Gastrocnemius medialis (tissue), 4 donors: ENCODE results near the gene HCFC2. TPM values are rescaled to one million over a fixed set of nuclear protein-coding genes. Genes with fewer than 3 reads are reported as not detected.
"Not testable (repeated sequence)": the region's sequence is repeated elsewhere in the genome, so short reads cannot be mapped to it uniquely, and the experiment has no call there.

Source experiments
- ATAC-seq, 2 donors: fragments of 150-250 bp; one replicate each; pipeline ENCODE4 v1.9.1; 2016
- DNase-seq, 2 donors: peaks; one replicate each; pipeline ENCODE4 v3.0.0-alpha.2; 2019
- H3K27ac ChIP-seq, 4 donors: fragments of 200-600 bp; sonication (generic); 1 replicate in 1 of 4; 2 replicates in 3 of 4; pipeline ENCODE4 v1.5.1; 2016 to 2018; ENCODE audit warnings: mild to moderate bottlenecking in 2 of 4, moderate library complexity in 1 of 4
- H3K27me3 ChIP-seq, 3 donors: fragments of 200-600 bp; sonication (generic) in 2 of 3; 1 replicate in 1 of 3; 2 replicates in 2 of 3; pipeline versions ENCODE4 v1.5.1 to v1.6.0; 2016 to 2019; ENCODE audit warnings: mild to moderate bottlenecking in 1 of 3, moderate library complexity in 1 of 3
- H3K36me3 ChIP-seq, 2 donors: fragments of 200-600 bp; sonication (generic) in 1 of 2; one replicate each; pipeline ENCODE4 v1.5.1; 2017 to 2018
- H3K4me1 ChIP-seq, 2 donors: fragments of 200-600 bp; sonication (generic) in 1 of 2; one replicate each; pipeline ENCODE4 v1.5.1; 2016 to 2017; ENCODE audit warnings: mild to moderate bottlenecking in 2 of 2
- H3K4me3 ChIP-seq, 4 donors: fragments of 200-600 bp; sonication (generic) in 3 of 4; 1 replicate in 1 of 4; 2 replicates in 3 of 4; pipeline ENCODE4 v1.5.1; 2016 to 2019; ENCODE audit warnings: mild to moderate bottlenecking in 2 of 4
- H3K9me3 ChIP-seq, 3 donors: fragments of 200-600 bp; sonication (generic) in 2 of 3; 1 replicate in 1 of 3; 2 replicates in 2 of 3; pipeline ENCODE4 v1.5.1; 2016 to 2019
- POLR2A ChIP-seq, 2 donors: fragments of 450-650 bp; IDR thresholded peaks; one replicate each; pipeline ENCODE4 v1.6.1; 2017; ENCODE audit warnings: antibody characterized with exemption in 2 of 2, mild to moderate bottlenecking in 2 of 2, moderate library complexity in 2 of 2
- in situ Hi-C, 4 donors: fragments of 200-750 bp; cut with MboI; loops; one replicate each; pipeline versions ENCODE4 v1.15.0 to v1.8.0; 2017; ENCODE audit warnings: low sequenced_read_pairs in 4 of 4
- intact Hi-C: fragments of 100-400 bp; cut with DNase I; formaldehyde crosslinking; loops from one replicate; pipeline ENCODE4 v1.15.1; 2023; ENCODE audit warnings: low total_unique reads
- total RNA-seq, 4 donors: library from RNA; depleted of rRNA; stranded (reverse); fragments of >200 nt; gene quantifications; one replicate each; pipeline versions ENCODE4 v1.1.0 to v1.2.3, GENCODE V29; 2016
- TF ChIP-seq, protein P1 (sequence below), 5 experiments: fragments of 450-650 bp in 3 of 5; fragments of 200-600 bp in 2 of 5; sonication (generic) in 2 of 5; IDR thresholded peaks in 4 of 5; conservative IDR thresholded peaks in 1 of 5; 1 replicate in 4 of 5; 2 replicates in 1 of 5; pipeline ENCODE4 v1.5.1; 2016 to 2019; ENCODE audit warnings: antibody characterized with exemption in 5 of 5, mild to moderate bottlenecking in 3 of 5, moderate library complexity in 3 of 5

HCFC2 gene
- total RNA-seq = 10 to 100 TPM; 19.4 to 27.7 (median 21.8) TPM

DNA sequence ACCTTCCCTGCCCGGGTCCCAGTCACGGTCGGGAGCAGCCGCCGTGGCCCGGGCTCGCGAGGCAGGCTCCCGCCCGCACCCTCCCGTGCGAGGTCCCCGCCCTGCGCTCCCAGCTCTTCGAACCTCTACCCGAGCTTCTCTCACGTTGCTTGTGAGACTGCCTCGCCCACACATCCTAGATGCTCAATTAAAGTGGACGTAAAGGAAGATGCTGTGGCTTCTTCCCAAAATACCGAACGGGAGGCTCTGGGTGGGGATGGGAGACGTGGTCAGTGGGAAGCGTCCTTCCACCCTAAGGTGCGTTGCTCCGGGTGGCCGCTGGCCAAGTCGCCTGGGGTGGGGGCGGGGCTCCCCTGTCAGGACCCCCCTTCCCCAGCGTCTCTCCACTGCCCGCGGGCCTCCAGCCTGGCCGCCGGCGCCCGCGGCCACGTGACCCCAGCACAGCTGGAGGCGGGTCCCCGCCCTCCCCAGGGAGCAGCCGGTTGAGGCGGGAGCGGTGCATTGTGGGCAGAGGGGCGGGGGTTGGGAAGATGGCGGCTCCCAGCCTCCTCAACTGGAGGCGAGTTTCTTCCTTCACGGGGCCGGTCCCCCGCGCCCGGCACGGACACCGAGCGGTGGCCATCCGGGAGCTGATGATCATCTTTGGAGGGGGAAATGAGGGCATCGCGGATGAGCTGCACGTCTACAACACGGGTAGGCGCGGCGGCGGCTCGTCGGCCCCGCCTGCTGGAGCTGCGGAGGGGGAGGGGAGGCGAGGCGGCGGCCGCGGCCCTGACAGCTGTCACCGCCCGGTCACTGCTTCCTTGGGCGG is at the start of gene HCFC2:
HCFC2 (plus strand) TSS at position 501 of the 811 bp plus-strand sequence; CDS start at position 531, 30 bp downstream.
- Histone ChIP-seq H3K36me3 (peaks cover 0 to 24% of the 10 kb centered on the region in 2 donors), H3K27me3 (no peaks in the 10 kb centered on the region), H3K9me3 (no peaks in the 10 kb centered on the region), H3K4me3 (peak within 1 kb of the TSS; percentile 73 to 98 (median 80)), H3K4me1 (peaks cover 17 to 20% of the 10 kb centered on the region in 2 donors), H3K27ac (peak within 1 kb of the TSS; percentile 91 to 97 (median 96))
- ATAC-seq (peak; percentile 95 to 96), DNase-seq (peak; percentile 87 to 89)
- TF ChIP-seq, protein P1, sequence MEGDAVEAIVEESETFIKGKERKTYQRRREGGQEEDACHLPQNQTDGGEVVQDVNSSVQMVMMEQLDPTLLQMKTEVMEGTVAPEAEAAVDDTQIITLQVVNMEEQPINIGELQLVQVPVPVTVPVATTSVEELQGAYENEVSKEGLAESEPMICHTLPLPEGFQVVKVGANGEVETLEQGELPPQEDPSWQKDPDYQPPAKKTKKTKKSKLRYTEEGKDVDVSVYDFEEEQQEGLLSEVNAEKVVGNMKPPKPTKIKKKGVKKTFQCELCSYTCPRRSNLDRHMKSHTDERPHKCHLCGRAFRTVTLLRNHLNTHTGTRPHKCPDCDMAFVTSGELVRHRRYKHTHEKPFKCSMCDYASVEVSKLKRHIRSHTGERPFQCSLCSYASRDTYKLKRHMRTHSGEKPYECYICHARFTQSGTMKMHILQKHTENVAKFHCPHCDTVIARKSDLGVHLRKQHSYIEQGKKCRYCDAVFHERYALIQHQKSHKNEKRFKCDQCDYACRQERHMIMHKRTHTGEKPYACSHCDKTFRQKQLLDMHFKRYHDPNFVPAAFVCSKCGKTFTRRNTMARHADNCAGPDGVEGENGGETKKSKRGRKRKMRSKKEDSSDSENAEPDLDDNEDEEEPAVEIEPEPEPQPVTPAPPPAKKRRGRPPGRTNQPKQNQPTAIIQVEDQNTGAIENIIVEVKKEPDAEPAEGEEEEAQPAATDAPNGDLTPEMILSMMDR (IDR thresholded peaks at IDR 0.05 in 4 of 5, conservative IDR thresholded peaks at IDR 0.05 in 1 of 5) = peak in 1 of 5 experiments; percentile 9
- peak in 1 of 2 donors; percentile 89 for TF ChIP-seq POLR2A (IDR thresholded peaks at IDR 0.05)
- in situ Hi-C loops = loop anchor here in 1 of 4 donors (10.0 kb wide), 1 partner anchor 99 kb away; the partner anchor contains the start of gene TDG
- intact Hi-C loops = loop anchor here (1.0 to 5.0 kb wide), 6 partner anchors 45 to 264 kb away; partner anchors contain the start of genes NFYB and TDG

DNA sequence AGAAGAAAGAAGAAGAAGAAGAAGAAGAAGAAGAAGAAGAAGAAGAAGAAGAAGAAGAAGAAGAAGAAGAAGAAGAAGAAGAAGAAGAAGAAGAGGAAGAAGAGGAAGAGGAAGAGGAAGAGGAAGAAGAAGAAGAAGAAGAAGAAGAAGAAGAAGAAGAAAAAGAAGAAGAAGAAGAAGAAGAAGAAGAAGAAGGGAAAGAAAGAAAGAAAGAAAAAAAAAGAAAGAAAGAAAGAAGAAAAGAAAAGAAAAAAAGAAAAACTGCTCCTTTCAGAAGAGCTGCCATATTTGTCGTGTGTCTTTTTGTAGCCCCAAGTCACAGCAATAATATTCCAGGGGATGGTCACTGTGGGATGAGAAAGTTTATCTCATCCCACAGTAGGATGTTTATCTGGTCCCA is 42.5 kb upstream of the HCFC2 start:
- in situ Hi-C loops, H3K9me3 ChIP-seq: not testable (repeated sequence)

DNA sequence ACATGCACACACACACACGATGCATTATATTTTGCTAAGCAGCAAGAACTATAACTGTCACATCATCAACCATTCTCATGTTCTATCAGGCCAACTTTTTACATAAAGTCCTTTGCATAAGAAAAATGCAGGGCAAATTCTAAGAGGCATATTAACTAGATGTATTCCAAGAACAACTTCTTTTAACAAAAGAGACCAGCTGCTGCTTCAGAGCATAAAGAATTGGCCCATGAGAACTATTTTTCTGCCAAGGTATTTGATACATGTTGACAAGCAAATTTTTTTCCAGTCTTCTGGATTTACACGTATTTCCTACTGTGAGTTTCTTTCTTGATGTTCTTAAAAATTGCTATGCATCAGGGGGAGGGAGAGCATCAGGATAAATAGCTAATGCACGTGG is 41.5 kb upstream of the HCFC2 start:
- Histone ChIP-seq H3K27ac (no peak overlapping the region), H3K27me3 (peaks cover 0 to 3% (median 0%) of the 10 kb centered on the region in 3 donors), H3K9me3 (no peaks in the 10 kb centered on the region), H3K4me3 (no peak overlapping the region), H3K4me1 (no peaks in the 10 kb centered on the region), H3K36me3 (no peaks in the 10 kb centered on the region)
- in situ Hi-C loops (no loop called here), intact Hi-C loops (no loop called here)
- DNase-seq (no peak), ATAC-seq (no peak)
- TF ChIP-seq, protein P1 (IDR thresholded peaks at IDR 0.05 in 4 of 5, conservative IDR thresholded peaks at IDR 0.05 in 1 of 5) = no peak
- no peak for TF ChIP-seq POLR2A (IDR thresholded peaks at IDR 0.05)

More for the DNA sequence above, 42.5 kb upstream of the HCFC2 start:
- H3K27ac ChIP-seq, ATAC-seq, intact Hi-C loops, H3K4me3 ChIP-seq, H3K36me3 ChIP-seq, H3K27me3 ChIP-seq, DNase-seq, H3K4me1 ChIP-seq: not testable (repeated sequence)

DNA sequence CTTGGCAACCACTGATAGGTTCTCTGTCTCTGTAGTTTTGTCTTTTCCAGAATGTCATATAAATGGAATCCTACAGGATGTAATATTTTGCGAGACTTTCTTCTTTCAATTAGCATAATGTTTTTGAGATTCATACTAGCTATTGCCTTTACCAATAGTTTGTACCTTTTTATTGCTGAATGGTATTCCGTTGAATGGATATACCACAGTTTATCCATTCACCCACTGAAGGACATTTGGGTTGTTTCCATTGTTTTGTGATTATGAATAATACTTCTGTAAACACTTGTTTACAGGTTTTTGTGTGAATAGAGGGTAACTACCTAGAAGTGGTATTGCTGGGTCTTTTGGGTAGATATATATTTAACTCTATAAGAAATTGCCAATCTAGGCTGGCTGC is 40.6 kb upstream of the HCFC2 start:
- TF ChIP-seq, protein P1 (IDR thresholded peaks at IDR 0.05 in 4 of 5, conservative IDR thresholded peaks at IDR 0.05 in 1 of 5) = no peak
- no peak for TF ChIP-seq POLR2A (IDR thresholded peaks at IDR 0.05)
- in situ Hi-C loops = no loop called here

DNA sequence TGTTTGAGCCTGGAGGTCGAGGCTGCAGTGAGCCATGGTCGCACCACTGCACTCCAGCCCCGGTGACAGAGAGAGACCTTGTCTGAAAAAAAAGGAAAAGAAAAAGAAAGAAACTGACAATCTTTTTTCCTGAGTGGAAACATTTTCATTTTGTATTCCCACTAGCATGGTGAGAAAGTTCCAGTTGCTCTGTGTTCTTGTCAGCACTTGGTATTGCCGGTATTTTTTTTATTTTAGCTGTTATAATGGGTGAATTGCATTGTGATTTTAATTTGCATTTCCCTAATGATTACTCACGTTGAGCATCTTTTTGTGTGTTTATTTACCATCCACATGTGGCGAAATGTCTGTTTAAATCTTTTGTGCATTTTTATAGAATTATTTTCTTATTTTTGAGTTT is 40.0 kb upstream of the HCFC2 start:
- Histone ChIP-seq H3K27me3 (peaks cover 0 to 3% (median 0%) of the 10 kb centered on the region in 3 donors), H3K4me1 (no peaks in the 10 kb centered on the region), H3K4me3 (no peak overlapping the region), H3K9me3 (no peaks in the 10 kb centered on the region), H3K36me3 (no peaks in the 10 kb centered on the region), H3K27ac (no peak overlapping the region)
- DNase-seq = no peak
- no peak for ATAC-seq
- TF ChIP-seq, protein P1 (IDR thresholded peaks at IDR 0.05 in 4 of 5, conservative IDR thresholded peaks at IDR 0.05 in 1 of 5) = no peak
- TF ChIP-seq POLR2A (IDR thresholded peaks at IDR 0.05) = no peak
- intact Hi-C loops (no loop called here), in situ Hi-C loops (no loop called here)

More for the DNA sequence above, 40.6 kb upstream of the HCFC2 start:
- no peak for ATAC-seq
- Histone ChIP-seq H3K9me3 (no peaks in the 10 kb centered on the region), H3K4me1 (no peaks in the 10 kb centered on the region), H3K36me3 (no peaks in the 10 kb centered on the region), H3K27me3 (peaks cover 0 to 3% (median 0%) of the 10 kb centered on the region in 3 donors), H3K4me3 (no peak overlapping the region), H3K27ac (no peak overlapping the region)
- DNase-seq = no peak
- intact Hi-C loops = no loop called here
